Keratinocyte (primary cell): Measurements from ENCODE around the gene FBXO17.

Source experiments
- CTCF ChIP-seq, 3 experiments: IDR thresholded peaks in 1 of 3; conservative IDR thresholded peaks in 1 of 3; optimal IDR thresholded peaks in 1 of 3; 2 replicates in 2 of 3; 3 replicates in 1 of 3; pipeline versions ENCODE3 to v1.5.1; 2011; ENCODE audit warnings: low read length in 3 of 3, mild to moderate bottlenecking in 3 of 3, moderate library complexity in 2 of 3, control low read depth in 1 of 3, inconsistent platforms in 1 of 3; ENCODE audit not compliant: insufficient read depth in 2 of 3; ENCODE audit errors: extremely low read depth in 1 of 3
- EZH2 ChIP-seq: IDR thresholded peaks from one replicate; pipeline ENCODE4 v1.6.1; 2012; ENCODE audit warnings: inconsistent platforms, mild to moderate bottlenecking, low read length, moderate library complexity

GRCh38 chr19:38908911-38909310 lies 66.6 kb downstream of the FBXO17 start:
- no peak for TF ChIP-seq EZH2
- TF ChIP-seq CTCF (optimal IDR thresholded peaks at IDR 0.05 in 1 of 3, IDR thresholded peaks at IDR 0.05 in 1 of 3, conservative IDR thresholded peaks at IDR 0.05 in 1 of 3; ENCODE audit: extremely low read depth in 1 of 3, insufficient read depth in 2 of 3, low read length in 3 of 3), result no peak
